ENCODE measurements around the gene ZNF439. TPM values are rescaled to one million over a fixed set of nuclear protein-coding genes. Genes with fewer than 3 reads are reported as not detected.

Gene ZNF439
- total and polyA plus RNA-seq, 10 of the 15 experiments (the other 5 are each of a cell fraction or from before 2014, with no cell fraction given): 0.43 to 2.5 (median 1.2) TPM

DNA sequence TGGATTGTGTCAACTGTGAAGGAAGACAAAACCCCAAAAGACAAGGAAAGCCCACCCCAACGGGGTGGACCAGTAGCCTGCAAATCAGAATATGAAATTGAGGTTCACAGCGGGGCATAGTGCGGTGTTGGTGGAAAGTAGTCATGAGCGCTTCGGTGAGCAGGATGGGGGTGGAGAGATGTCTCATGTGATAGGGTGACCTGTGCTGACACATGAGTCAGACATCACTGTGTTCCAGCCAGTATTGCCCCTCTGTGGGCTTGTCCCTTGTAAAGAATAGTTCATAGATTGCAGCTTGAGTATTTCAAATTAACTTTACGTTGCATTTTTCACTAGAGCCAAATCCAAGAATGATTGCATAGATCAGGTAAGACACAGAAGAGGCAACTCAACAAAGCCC is 46.3 kb downstream of the ZNF439 start:
- Histone ChIP-seq H3K4me3 (no peak overlapping the region), H3K4me1 (ENCODE audit: control insufficient read depth, insufficient read depth, low read length) (no peaks in the 10 kb centered on the region), H3K9me3 (replicated peaks; ENCODE audit: control insufficient read depth, insufficient read depth, low read length) (no peaks in the 10 kb centered on the region; the same call in 2 of the 3 replicates), H2AFZ (ENCODE audit: control insufficient read depth, low read depth, low read length) (no peak overlapping the region), H3K36me3 (ENCODE audit: control insufficient read depth in 2 of 2, insufficient read depth in 2 of 2, low read length in 1 of 2) (no peaks in the 10 kb centered on the region), H3K79me2 (ENCODE audit: control insufficient read depth, insufficient read depth, low read length) (no peaks in the 10 kb centered on the region), H3K27ac (ENCODE audit: control insufficient read depth, insufficient read depth) (no peak overlapping the region), H3K4me2 (ENCODE audit: control insufficient read depth, insufficient read depth) (no peak overlapping the region), H3K9ac (ENCODE audit: control insufficient read depth, insufficient read depth, low read length) (no peak overlapping the region), H3K27me3 (replicated peaks in 1 of 2; ENCODE audit: control insufficient read depth in 2 of 2, insufficient read depth in 2 of 2, low read length in 1 of 2) (no peaks in the 10 kb centered on the region), H4K20me1 (ENCODE audit: control insufficient read depth, insufficient read depth) (no peaks in the 10 kb centered on the region)
- TF ChIP-seq YBX1 (IDR thresholded peaks at IDR 0.05) (no peak), LARP7 (IDR thresholded peaks at IDR 0.05) (no peak), TAF1 (IDR thresholded peaks at IDR 0.05; ENCODE audit: borderline replicate concordance, low read depth, low read length) (no peak), SP1 (IDR thresholded peaks at IDR 0.05; ENCODE audit: low read depth, low read length) (no peak), KDM1A (IDR thresholded peaks at IDR 0.05; ENCODE audit: borderline replicate concordance) (no peak), NBN (IDR thresholded peaks at IDR 0.05) (no peak), SREBF1 (IDR thresholded peaks at IDR 0.05; ENCODE audit: low read length) (no peak), RBBP5 (conservative IDR thresholded peaks at IDR 0.05) (no peak), HDAC2 (IDR thresholded peaks at IDR 0.05) (no peak), SPI1 (IDR thresholded peaks at IDR 0.05; ENCODE audit: borderline replicate concordance, insufficient read depth, low read depth, low read length) (no peak), FOS (IDR thresholded peaks at IDR 0.05; ENCODE audit: borderline replicate concordance, extremely low read depth, insufficient read length) (no peak), ZNF207 (IDR thresholded peaks at IDR 0.05; ENCODE audit: borderline replicate concordance) (no peak), SIN3A (IDR thresholded peaks at IDR 0.05; ENCODE audit: low read depth, low read length) (no peak), SMAD1 (IDR thresholded peaks at IDR 0.05; ENCODE audit: low read depth, partially characterized antibody) (no peak), CHD4 (IDR thresholded peaks at IDR 0.05) (no peak), BACH1 (IDR thresholded peaks at IDR 0.05; ENCODE audit: borderline replicate concordance) (no peak), HDGF (IDR thresholded peaks at IDR 0.05) (no peak)
- TF ChIP-seq, protein P1, sequence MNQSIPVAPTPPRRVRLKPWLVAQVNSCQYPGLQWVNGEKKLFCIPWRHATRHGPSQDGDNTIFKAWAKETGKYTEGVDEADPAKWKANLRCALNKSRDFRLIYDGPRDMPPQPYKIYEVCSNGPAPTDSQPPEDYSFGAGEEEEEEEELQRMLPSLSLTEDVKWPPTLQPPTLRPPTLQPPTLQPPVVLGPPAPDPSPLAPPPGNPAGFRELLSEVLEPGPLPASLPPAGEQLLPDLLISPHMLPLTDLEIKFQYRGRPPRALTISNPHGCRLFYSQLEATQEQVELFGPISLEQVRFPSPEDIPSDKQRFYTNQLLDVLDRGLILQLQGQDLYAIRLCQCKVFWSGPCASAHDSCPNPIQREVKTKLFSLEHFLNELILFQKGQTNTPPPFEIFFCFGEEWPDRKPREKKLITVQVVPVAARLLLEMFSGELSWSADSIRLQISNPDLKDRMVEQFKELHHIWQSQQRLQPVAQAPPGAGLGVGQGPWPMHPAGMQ (IDR thresholded peaks at IDR 0.05; ENCODE audit: borderline replicate concordance): no peak
- ChIA-PET POLR2A (no interaction called here), RAD21 (ENCODE audit: unreplicated experiment) (no interaction called here), CTCF (no interaction called here), SMC1A (ENCODE audit: uncharacterized antibody, unreplicated experiment) (no interaction called here)
- FAIRE-seq: no peak
- no TSS peak for BruUV-seq (replicated peaks)
- WGBS (ENCODE audit: insufficient coverage, insufficient replicate concordance, low lambda C conversion rate, missing lambda C conversion rate): 68% methylated on average over 6 of the region's 6 CpGs
- no peak for DNase-seq (ENCODE audit: low read depth, low spot score)
- intact Hi-C loops (cut with micrococcal nuclease; ENCODE audit: unreplicated experiment) (no loop called here), in situ Hi-C loops (cut with MboI) (no loop called here)
- no peak for ATAC-seq

All from GM12878 (cell line).